HL-60 (cell line): ENCODE measurements around the gene TNPO1.

Experiments
- POLR2AphosphoS5 ChIP-seq: IDR thresholded peaks from 2 replicates; pipeline ENCODE4 v1.6.1; 2012; ENCODE audit warnings: low read depth
- TF ChIP-seq, protein P1 (sequence below): IDR thresholded peaks from one replicate; pipeline ENCODE4 v1.5.1; 2011; ENCODE audit warnings: low read length, control low read depth, inconsistent platforms; ENCODE audit not compliant: insufficient read depth

DNA sequence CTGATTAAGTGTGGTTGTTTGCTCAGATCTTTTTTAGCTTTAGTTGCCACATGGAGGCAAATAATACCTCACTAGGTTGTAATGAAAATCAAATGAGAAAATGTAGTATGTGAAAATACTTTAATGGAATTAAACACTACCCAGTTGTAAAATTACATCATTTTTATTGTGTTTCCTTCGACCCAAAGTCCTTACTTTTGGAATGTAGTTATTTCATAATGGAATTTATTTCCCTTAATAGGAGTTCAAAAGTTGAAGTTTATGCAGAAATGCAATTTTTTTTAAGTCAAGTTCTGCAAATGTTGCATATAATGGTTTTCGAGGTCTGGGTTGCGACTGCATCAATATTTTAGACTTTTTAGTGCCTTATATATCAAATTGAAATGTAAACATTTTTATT, 31.0 kb downstream of the TNPO1 start:
- TF ChIP-seq, protein P1, sequence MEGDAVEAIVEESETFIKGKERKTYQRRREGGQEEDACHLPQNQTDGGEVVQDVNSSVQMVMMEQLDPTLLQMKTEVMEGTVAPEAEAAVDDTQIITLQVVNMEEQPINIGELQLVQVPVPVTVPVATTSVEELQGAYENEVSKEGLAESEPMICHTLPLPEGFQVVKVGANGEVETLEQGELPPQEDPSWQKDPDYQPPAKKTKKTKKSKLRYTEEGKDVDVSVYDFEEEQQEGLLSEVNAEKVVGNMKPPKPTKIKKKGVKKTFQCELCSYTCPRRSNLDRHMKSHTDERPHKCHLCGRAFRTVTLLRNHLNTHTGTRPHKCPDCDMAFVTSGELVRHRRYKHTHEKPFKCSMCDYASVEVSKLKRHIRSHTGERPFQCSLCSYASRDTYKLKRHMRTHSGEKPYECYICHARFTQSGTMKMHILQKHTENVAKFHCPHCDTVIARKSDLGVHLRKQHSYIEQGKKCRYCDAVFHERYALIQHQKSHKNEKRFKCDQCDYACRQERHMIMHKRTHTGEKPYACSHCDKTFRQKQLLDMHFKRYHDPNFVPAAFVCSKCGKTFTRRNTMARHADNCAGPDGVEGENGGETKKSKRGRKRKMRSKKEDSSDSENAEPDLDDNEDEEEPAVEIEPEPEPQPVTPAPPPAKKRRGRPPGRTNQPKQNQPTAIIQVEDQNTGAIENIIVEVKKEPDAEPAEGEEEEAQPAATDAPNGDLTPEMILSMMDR = no peak
- no peak for TF ChIP-seq POLR2AphosphoS5
